ENCODE measurements around the gene FABP6.

Gene FABP6, protein sequence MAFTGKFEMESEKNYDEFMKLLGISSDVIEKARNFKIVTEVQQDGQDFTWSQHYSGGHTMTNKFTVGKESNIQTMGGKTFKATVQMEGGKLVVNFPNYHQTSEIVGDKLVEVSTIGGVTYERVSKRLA

DNA sequence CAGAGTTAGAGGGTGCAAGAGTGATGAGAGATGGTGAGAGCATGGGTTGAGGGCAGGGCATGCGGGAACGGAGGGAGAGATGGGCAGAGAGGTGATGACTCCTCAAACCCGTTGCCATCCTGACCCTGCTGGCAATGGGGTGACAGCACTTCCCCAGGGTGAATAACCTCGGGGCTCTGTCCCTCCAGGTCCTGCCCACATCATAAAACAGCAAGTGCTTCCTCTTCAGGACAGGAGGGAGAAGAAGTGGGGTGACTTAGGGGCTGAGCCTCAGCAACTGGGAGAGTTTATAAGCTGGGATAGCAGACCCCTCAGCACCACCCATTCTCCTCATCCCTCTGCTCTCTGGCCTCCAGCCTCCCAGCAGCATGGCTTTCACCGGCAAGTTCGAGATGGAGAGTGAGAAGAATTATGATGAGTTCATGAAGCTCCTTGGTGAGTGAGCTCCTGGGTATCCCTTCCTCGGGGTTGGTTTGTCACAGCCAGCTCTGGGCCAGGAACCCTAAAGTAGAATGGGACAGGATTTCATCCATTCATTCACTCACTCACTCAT, at the start of gene FABP6:
FABP6 (plus strand) TSS at position 317 of the 553 bp plus-strand sequence; CDS start at position 369, 52 bp downstream.
- H3K4me3 ChIP-seq (ENCODE audit: low read depth, low read length), result no peak within 1 kb of the TSS
- TF ChIP-seq, protein P1, sequence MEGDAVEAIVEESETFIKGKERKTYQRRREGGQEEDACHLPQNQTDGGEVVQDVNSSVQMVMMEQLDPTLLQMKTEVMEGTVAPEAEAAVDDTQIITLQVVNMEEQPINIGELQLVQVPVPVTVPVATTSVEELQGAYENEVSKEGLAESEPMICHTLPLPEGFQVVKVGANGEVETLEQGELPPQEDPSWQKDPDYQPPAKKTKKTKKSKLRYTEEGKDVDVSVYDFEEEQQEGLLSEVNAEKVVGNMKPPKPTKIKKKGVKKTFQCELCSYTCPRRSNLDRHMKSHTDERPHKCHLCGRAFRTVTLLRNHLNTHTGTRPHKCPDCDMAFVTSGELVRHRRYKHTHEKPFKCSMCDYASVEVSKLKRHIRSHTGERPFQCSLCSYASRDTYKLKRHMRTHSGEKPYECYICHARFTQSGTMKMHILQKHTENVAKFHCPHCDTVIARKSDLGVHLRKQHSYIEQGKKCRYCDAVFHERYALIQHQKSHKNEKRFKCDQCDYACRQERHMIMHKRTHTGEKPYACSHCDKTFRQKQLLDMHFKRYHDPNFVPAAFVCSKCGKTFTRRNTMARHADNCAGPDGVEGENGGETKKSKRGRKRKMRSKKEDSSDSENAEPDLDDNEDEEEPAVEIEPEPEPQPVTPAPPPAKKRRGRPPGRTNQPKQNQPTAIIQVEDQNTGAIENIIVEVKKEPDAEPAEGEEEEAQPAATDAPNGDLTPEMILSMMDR (IDR thresholded peaks at IDR 0.05; ENCODE audit: borderline replicate concordance, insufficient read depth, low read depth, low read length), result no peak

DNA sequence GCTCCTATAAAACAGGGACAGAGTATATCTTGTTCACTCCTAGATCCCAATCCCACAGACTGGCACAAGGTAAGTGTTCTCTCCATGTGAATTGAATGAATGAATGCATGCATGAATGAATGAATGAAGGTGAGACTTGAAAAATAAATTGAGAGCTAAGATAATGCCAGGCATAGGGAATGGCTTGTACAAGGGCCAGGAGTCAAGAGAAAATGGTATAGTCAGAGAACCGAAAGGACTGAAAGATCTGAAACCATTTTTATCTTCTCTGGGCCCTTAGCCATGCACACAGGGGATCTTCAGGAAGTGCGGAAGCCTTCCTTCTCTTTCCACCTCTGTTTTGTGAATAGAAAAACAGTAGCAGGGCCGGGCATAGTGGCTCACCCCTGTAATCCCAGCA, 48.4 kb upstream of the FABP6 start:
- TF ChIP-seq, protein P1 (IDR thresholded peaks at IDR 0.05; ENCODE audit: borderline replicate concordance, insufficient read depth, low read depth, low read length), result no peak
- H3K4me3 ChIP-seq (ENCODE audit: low read depth, low read length), result no peak overlapping the region

DNA sequence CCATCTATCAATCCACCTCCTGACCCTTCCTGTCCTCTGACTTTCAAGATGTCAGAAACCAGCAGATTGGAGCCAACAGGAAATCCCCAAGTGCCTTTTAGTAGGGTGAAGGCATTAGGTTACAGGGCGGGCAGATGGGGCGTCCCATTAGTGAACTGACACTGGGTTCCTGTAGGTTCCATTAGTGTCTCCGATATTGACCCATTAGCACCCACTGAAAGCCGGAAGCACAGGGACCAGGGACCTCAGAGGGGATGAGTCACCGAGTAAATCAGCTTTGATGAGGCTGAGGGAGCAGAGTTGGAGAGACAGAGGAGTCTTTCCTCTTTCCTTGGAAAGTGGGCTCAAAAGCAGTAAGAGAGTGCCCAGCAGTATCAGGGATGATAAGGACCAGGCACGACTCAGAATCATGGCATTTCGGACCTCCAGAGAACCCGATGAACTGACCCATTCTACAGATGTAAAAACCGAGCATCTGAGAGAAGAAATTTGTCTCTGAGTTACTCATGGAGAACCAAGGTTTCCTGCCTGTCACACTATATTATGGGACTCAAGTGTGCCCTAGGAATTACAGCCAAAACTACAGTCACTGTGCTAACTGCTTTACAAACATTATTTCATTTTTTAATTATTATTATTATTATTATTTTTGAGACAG, 47.2 kb upstream of the FABP6 start:
- TF ChIP-seq, protein P1 (IDR thresholded peaks at IDR 0.05; ENCODE audit: borderline replicate concordance, insufficient read depth, low read depth, low read length), result no peak
- H3K4me3 ChIP-seq (ENCODE audit: low read depth, low read length), result no peak overlapping the region

DNA sequence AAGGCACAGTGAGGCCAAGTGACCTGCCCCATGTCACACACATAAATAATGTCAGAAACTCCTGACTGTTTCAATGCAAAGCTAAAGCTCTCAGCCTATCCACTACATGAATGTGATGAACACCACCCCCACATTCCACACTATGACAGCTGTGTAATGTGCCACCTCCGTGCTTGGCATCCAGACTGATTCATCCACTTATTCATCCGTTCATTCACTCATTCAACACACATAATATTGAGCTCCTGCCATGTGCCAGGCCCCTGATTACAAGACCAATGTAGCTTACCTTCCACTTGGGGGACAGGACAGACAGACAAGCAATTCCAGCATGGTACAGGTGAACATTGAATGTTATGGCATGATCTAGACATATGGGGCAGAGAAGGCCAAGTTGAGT, 46.2 kb upstream of the FABP6 start:
- TF ChIP-seq, protein P1 (IDR thresholded peaks at IDR 0.05; ENCODE audit: borderline replicate concordance, insufficient read depth, low read depth, low read length), result no peak
- no peak overlapping the region for H3K4me3 ChIP-seq (ENCODE audit: low read depth, low read length)

DNA sequence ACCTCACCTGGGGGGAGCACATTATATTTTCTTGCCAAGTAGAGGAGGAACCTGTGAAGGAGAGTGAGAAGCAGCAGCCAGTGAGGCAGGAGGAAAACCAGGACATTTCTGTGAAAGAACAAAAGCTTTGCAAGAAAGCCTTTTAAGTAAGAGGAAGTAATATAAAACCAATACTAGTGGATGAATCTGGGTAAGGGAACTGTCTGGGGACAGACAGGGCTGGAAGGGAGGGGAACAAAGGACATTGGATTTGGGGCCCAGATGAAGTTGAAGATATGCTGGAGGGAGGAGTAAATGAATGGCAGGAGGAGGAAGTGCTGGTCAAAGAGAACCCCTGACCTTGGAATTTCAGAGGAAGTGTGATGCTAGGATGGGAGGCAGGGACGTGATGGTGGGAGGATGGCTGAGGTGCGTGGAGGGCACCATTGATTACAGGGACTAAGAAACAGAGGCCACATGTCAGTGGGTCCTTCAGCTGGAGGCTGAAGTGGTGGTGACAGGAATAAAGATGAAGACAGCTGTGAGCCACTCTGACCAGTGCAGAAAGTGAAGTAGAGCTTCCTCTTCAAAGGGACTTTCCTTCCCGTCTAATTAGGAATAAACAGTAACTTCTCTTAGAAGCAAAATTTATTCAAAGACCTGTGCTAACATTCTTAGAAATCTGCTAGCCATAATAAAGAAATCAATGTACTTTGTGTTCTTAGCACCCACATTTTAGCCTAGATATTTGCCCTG, 43.5 kb upstream of the FABP6 start:
- no peak overlapping the region for H3K4me3 ChIP-seq (ENCODE audit: low read depth, low read length)
- TF ChIP-seq, protein P1 (IDR thresholded peaks at IDR 0.05; ENCODE audit: borderline replicate concordance, insufficient read depth, low read depth, low read length), result no peak

DNA sequence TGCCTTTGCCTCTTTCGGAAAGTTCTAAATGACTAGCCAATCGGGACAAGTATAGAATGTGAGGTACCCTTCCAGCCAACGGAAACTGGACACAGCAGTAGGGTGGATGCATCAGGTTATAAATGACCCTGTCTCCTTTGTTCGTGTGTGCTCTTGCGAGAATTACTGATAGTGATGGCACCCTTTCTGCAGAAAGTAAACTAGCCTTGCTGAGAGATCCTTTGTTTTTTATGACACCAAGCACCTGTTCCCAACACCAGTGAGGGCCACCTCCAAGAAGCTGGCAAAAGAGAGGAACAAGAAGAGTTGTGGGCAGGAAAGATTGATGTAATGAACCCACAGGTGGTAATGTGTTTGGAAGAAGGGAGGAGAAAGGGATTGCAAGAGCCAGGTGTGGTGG, 42.8 kb upstream of the FABP6 start:
- TF ChIP-seq, protein P1 (IDR thresholded peaks at IDR 0.05; ENCODE audit: borderline replicate concordance, insufficient read depth, low read depth, low read length), result no peak
- H3K4me3 ChIP-seq (ENCODE audit: low read depth, low read length), result no peak overlapping the region

All from GM12875 (cell line).